Muscle of leg (tissue), 11 donors: ENCODE measurements around the gene TRPM3. TPM values are rescaled to one million over a fixed set of nuclear protein-coding genes. Genes with fewer than 3 reads are reported as not detected.

ENCODE experiments used
- DNase-seq: peaks from one replicate; pipeline ENCODE4 v3.0.0; 2013
- H3K27ac ChIP-seq: one replicate; pipeline ENCODE4 v1.5.1; 2013; ENCODE audit warnings: mild to moderate bottlenecking, low read length, control low read depth
- H3K27me3 ChIP-seq: one replicate; pipeline ENCODE4 v1.6.1; 2013; ENCODE audit warnings: low read length; ENCODE audit not compliant: control insufficient read depth, insufficient read depth
- H3K36me3 ChIP-seq: one replicate; pipeline ENCODE4 v1.6.1; 2013; ENCODE audit warnings: low read length; ENCODE audit not compliant: control insufficient read depth, insufficient read depth
- H3K4me1 ChIP-seq: one replicate; pipeline ENCODE4 v1.6.1; 2013; ENCODE audit warnings: low read length; ENCODE audit not compliant: control insufficient read depth, insufficient read depth
- H3K4me3 ChIP-seq: one replicate; pipeline ENCODE4 v1.5.1; 2013; ENCODE audit warnings: low read length, control low read depth
- H3K9me3 ChIP-seq: replicated peaks from 2 replicates; pipeline ENCODE4 v1.6.1; 2013; ENCODE audit warnings: low read depth, low read length; ENCODE audit not compliant: control insufficient read depth
- WGBS: methylation state at CpG from one replicate; pipeline ENCODE4 v1.1.5; 2013; ENCODE audit warnings: missing lambda C conversion rate; ENCODE audit not compliant: insufficient coverage; 5-methylcytosine and 5-hydroxymethylcytosine counted together
- polyA plus RNA-seq, 8 donors: library from polyadenylated mRNA; unstranded; fragments of 120-200 nt; gene quantifications; one replicate each; pipeline versions ENCODE4 v1.2.1 to v1.2.3, GENCODE V29; 2013; ENCODE audit warnings: inconsistent platforms in 1 of 8, low replicate concordance in 1 of 8; ENCODE audit not compliant: insufficient read length in 8 of 8, insufficient read depth in 1 of 8
- total RNA-seq: library from RNA; stranded (reverse); fragments of 120-200 nt; gene quantifications from one replicate; pipeline ENCODE4 v1.2.4, GENCODE V29; 2013

Gene TRPM3
- total and polyA plus RNA-seq, 9 donors, result 0.14 to 0.66 (median 0.31) TPM

GRCh38 chr9:70602321-70603019 is 519.0 kb downstream of the TRPM3 start:
- peak; percentile 92 for DNase-seq
- no peaks in the 10 kb centered on the region for H3K9me3 ChIP-seq
- H3K36me3 ChIP-seq, result no peaks in the 10 kb centered on the region
- H3K4me3 ChIP-seq, result no peak overlapping the region
- H3K4me1 ChIP-seq, result peaks cover 22% of the 10 kb centered on the region
- peaks cover 2% of the 10 kb centered on the region for H3K27me3 ChIP-seq
- 75% methylated on average over 3 of the region's 5 CpGs for WGBS
- H3K27ac ChIP-seq, result peak overlapping the region; percentile 79

GRCh38 chr9:70601000-70601951 is 520.1 kb downstream of the TRPM3 start:
- H3K4me3 ChIP-seq, result no peak overlapping the region
- peak overlapping the region; percentile 79 for H3K27ac ChIP-seq
- WGBS, result 27% methylated on average over 22 of the region's 31 CpGs
- DNase-seq, result peak; percentile 90
- H3K9me3 ChIP-seq, result no peaks in the 10 kb centered on the region
- H3K27me3 ChIP-seq, result peaks cover 2% of the 10 kb centered on the region
- H3K4me1 ChIP-seq, result peaks cover 22% of the 10 kb centered on the region
- no peaks in the 10 kb centered on the region for H3K36me3 ChIP-seq

GRCh38 chr9:70600506-70600905 is 520.9 kb downstream of the TRPM3 start:
- peak; percentile 66 for DNase-seq

GRCh38 chr9:70597886-70598285 is 523.5 kb downstream of the TRPM3 start:
- H3K27me3 ChIP-seq, result peaks cover 2% of the 10 kb centered on the region
- no peaks in the 10 kb centered on the region for H3K9me3 ChIP-seq
- peaks cover 22% of the 10 kb centered on the region for H3K4me1 ChIP-seq
- no peak overlapping the region for H3K4me3 ChIP-seq
- H3K36me3 ChIP-seq, result no peaks in the 10 kb centered on the region
- no peak for DNase-seq
- H3K27ac ChIP-seq, result no peak overlapping the region

More at GRCh38 chr9:70600506-70600905, 520.9 kb downstream of the TRPM3 start:
- Histone ChIP-seq H3K4me3 (no peak overlapping the region), H3K36me3 (no peaks in the 10 kb centered on the region), H3K4me1 (peaks cover 22% of the 10 kb centered on the region), H3K27ac (peak overlapping the region; percentile 11), H3K27me3 (peaks cover 2% of the 10 kb centered on the region), H3K9me3 (no peaks in the 10 kb centered on the region)
- WGBS, result no CpG with 5 or more reads among the region's 1 CpG

GRCh38 chr9:70595211-70595610 is 526.2 kb downstream of the TRPM3 start:
- no peaks in the 10 kb centered on the region for H3K27me3 ChIP-seq
- no peaks in the 10 kb centered on the region for H3K36me3 ChIP-seq
- DNase-seq, result no peak
- WGBS, result no CpG with 5 or more reads among the region's 4 CpGs
- no peak overlapping the region for H3K4me3 ChIP-seq
- H3K27ac ChIP-seq, result no peak overlapping the region
- H3K4me1 ChIP-seq, result peaks cover under 1% of the 10 kb centered on the region
- no peaks in the 10 kb centered on the region for H3K9me3 ChIP-seq

- peaks cover 3% of the 10 kb centered on the region for H3K4me1 ChIP-seq
- H3K36me3 ChIP-seq, result no peaks in the 10 kb centered on the region
- no peaks in the 10 kb centered on the region for H3K9me3 ChIP-seq
- no peak overlapping the region for H3K4me3 ChIP-seq
- no peak for DNase-seq
- H3K27ac ChIP-seq, result no peak overlapping the region
- no CpG with 5 or more reads among the region's 2 CpGs for WGBS
- no peaks in the 10 kb centered on the region for H3K27me3 ChIP-seq
Measured at GRCh38 chr9:70594386-70594944, 527.0 kb downstream of the TRPM3 start.

GRCh38 chr9:70593241-70593640 is 528.2 kb downstream of the TRPM3 start:
- Histone ChIP-seq H3K27ac (no peak overlapping the region), H3K4me3 (no peak overlapping the region), H3K9me3 (no peaks in the 10 kb centered on the region), H3K36me3 (no peaks in the 10 kb centered on the region), H3K27me3 (no peaks in the 10 kb centered on the region), H3K4me1 (peaks cover 3% of the 10 kb centered on the region)
- no peak for DNase-seq

GRCh38 chr9:70590315-70590677 is 531.1 kb downstream of the TRPM3 start:
- Histone ChIP-seq H3K27ac (peak overlapping the region; percentile 72), H3K9me3 (no peaks in the 10 kb centered on the region)
- no CpG with 5 or more reads among the region's 3 CpGs for WGBS

GRCh38 chr9:70589571-70590314 is 531.7 kb downstream of the TRPM3 start:
- no peak overlapping the region for H3K4me3 ChIP-seq
- H3K27ac ChIP-seq, result peak overlapping the region; percentile 72
- peaks cover 11% of the 10 kb centered on the region for H3K4me1 ChIP-seq
- peak; percentile 72 for DNase-seq
- H3K36me3 ChIP-seq, result no peaks in the 10 kb centered on the region
- no CpG with 5 or more reads among the region's 7 CpGs for WGBS
- H3K27me3 ChIP-seq, result no peaks in the 10 kb centered on the region
- H3K9me3 ChIP-seq, result no peaks in the 10 kb centered on the region

More at GRCh38 chr9:70590315-70590677, 531.1 kb downstream of the TRPM3 start:
- no peak overlapping the region for H3K4me3 ChIP-seq
- no peaks in the 10 kb centered on the region for H3K27me3 ChIP-seq
- DNase-seq, result peak; percentile 68
- peaks cover 11% of the 10 kb centered on the region for H3K4me1 ChIP-seq
- H3K36me3 ChIP-seq, result no peaks in the 10 kb centered on the region
